Measurements from ENCODE around the gene PIK3AP1. TPM values are rescaled to one million over a fixed set of nuclear protein-coding genes. Genes with fewer than 3 reads are reported as not detected.
A peak's percentile ranks its signal among the peaks of the same experiment; 100 is the strongest.

The PIK3AP1 gene
- total and polyA plus RNA-seq, 2 of the 13 experiments (the other 11 are each of a cell fraction or from before 2014, with no cell fraction given): 3.6 to 13.8 TPM

- no peak for TF ChIP-seq ZBTB33 (CRISPR knock-in tag; IDR thresholded peaks at IDR 0.05)
- TF ChIP-seq ZFP37 (CRISPR knock-in tag; IDR thresholded peaks at IDR 0.05; ENCODE audit: borderline replicate concordance): no peak
- no peak for TF ChIP-seq CEBPB (IDR thresholded peaks at IDR 0.05; ENCODE audit: borderline replicate concordance, low read depth, low read length)
- no peak for TF ChIP-seq SNAPC2 (CRISPR knock-in tag; IDR thresholded peaks at IDR 0.05)
- TF ChIP-seq ZNF570 (CRISPR knock-in tag; IDR thresholded peaks at IDR 0.05; ENCODE audit: borderline replicate concordance): no peak
- TF ChIP-seq GRHL1 (CRISPR knock-in tag; conservative IDR thresholded peaks at IDR 0.05): no peak
- no peak for TF ChIP-seq NRL (CRISPR knock-in tag; IDR thresholded peaks at IDR 0.05; ENCODE audit: borderline replicate concordance)
- TF ChIP-seq ZNF256 (CRISPR knock-in tag; conservative IDR thresholded peaks at IDR 0.05): no peak
- no peak for TF ChIP-seq BCLAF1 (IDR thresholded peaks at IDR 0.05)
- TF ChIP-seq ZNF577 (CRISPR knock-in tag; IDR thresholded peaks at IDR 0.05; ENCODE audit: borderline replicate concordance, low read depth): no peak
- TF ChIP-seq ZNF878 (CRISPR knock-in tag; IDR thresholded peaks at IDR 0.05): no peak
- TF ChIP-seq U2AF2 (IDR thresholded peaks at IDR 0.05; ENCODE audit: low read depth, low read length): no peak
- no peak; the same call in 1 of the 2 replicates for TF ChIP-seq RXRA (CRISPR knock-in tag; IDR thresholded peaks at IDR 0.05)
- no peak for TF ChIP-seq HHEX (CRISPR knock-in tag; IDR thresholded peaks at IDR 0.05)
- TF ChIP-seq SMARCC2 (IDR thresholded peaks at IDR 0.05): no peak
- TF ChIP-seq, protein P1, sequence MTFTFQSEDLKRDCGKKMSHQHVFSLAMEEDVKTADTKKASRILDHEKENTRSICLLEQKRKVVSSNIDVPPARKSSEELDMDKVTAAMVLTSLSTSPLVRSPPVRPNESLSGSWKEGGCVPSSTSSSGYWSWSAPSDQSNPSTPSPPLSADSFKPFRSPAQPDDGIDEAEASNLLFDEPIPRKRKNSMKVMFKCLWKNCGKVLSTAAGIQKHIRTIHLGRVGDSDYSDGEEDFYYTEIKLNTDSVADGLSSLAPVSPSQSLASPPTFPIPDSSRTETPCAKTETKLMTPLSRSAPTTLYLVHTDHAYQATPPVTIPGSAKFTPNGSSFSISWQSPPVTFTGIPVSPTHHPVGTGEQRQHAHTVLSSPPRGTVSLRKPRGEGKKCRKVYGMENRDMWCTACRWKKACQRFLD (CRISPR knock-in tag; IDR thresholded peaks at IDR 0.05; ENCODE audit: borderline replicate concordance): no peak
- no peak for TF ChIP-seq MAZ (IDR thresholded peaks at IDR 0.05; ENCODE audit: borderline replicate concordance, low read depth, low read length)
- no peak; the same call in 1 of the 2 replicates for TF ChIP-seq MAZ (CRISPR knock-in tag; IDR thresholded peaks at IDR 0.05; ENCODE audit: low read depth)
- peak; percentile 21; the same call in 1 of the 2 replicates for TF ChIP-seq ZNF607 (CRISPR knock-in tag; IDR thresholded peaks at IDR 0.05; ENCODE audit: borderline replicate concordance)
- TF ChIP-seq TSC22D2 (CRISPR knock-in tag; IDR thresholded peaks at IDR 0.05; ENCODE audit: borderline replicate concordance): no peak
Measured at GRCh38 chr10:96720422-96721206, at the start of gene PIK3AP1 (continued).
